ENCODE results near the gene VWF.

GRCh38 chr12:5904969-5905368, 219.5 kb downstream of the VWF start:
- TF ChIP-seq CTCF (IDR thresholded peaks at IDR 0.05) (no peak), EP300 (IDR thresholded peaks at IDR 0.05) (no peak), POLR2A (IDR thresholded peaks at IDR 0.05) (no peak)
